Body of pancreas (tissue), 4 donors: ENCODE measurements around the gene TSR1.

Source experiments
- CTCF ChIP-seq, 7 experiments: fragments of 450-650 bp in 4 of 7; fragments of 200-600 bp in 3 of 7; sonication (generic) in 3 of 7; IDR thresholded peaks; one replicate each; pipeline ENCODE4 v1.5.1; 2016 to 2019; ENCODE audit warnings: antibody characterized with exemption in 7 of 7
- POLR2A ChIP-seq, 3 donors: fragments of 450-650 bp; IDR thresholded peaks; one replicate each; pipeline ENCODE4 v1.6.1; 2016; ENCODE audit warnings: antibody characterized with exemption in 3 of 3, mild to moderate bottlenecking in 2 of 3

DNA sequence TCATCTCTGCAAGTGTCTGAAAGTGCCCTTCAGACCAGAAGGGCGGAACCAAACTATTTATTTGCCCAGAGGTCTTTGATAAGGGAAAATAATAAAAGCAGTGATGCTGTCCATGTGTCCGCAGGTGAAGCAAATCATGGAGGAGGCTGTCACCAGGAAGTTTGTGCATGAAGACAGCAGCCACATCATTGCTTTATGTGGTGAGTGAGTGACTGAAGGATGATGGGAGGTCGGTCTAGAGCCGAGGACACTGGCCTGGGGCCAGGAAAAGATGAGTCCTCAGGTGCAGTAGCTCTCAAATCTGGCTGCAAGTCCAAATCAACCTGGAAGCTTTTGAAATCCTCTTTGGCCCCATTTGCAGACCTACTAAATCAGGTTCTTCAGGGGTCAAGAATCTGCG is 7.2 kb upstream of the TSR1 start:
- TF ChIP-seq POLR2A (IDR thresholded peaks at IDR 0.05) (no peak), CTCF (IDR thresholded peaks at IDR 0.05) (no peak)
